Kidney (tissue), 14 donors: ENCODE data around the gene MMP2. TPM values are rescaled to one million over a fixed set of nuclear protein-coding genes. Genes with fewer than 3 reads are reported as not detected.

ENCODE experiments used
- DNase-seq, 5 donors: peaks; one replicate each; pipeline ENCODE4 v3.0.0-alpha.2; 2013 to 2020
- FAIRE-seq: peaks from 2 replicates; lab custom pipeline; 2012; peaks lifted over from hg19 to GRCh38; lab: Jason Lieb, UNC
- H3K27ac ChIP-seq, 2 donors: one replicate each; pipeline ENCODE4 v1.7.0; 2013; ENCODE audit warnings: low read depth in 2 of 2, low read length in 2 of 2, inconsistent platforms in 1 of 2
- H3K27me3 ChIP-seq: one replicate; pipeline ENCODE4 v1.7.1; 2013; ENCODE audit warnings: low read length, inconsistent platforms; ENCODE audit not compliant: control insufficient read depth, insufficient read depth
- H3K36me3 ChIP-seq, 3 donors: one replicate each; pipeline versions ENCODE4 v1.7.0 to v1.7.1; 2013; ENCODE audit warnings: low read length in 3 of 3, control low read depth in 1 of 3, inconsistent platforms in 1 of 3; ENCODE audit not compliant: insufficient read depth in 3 of 3, control insufficient read depth in 2 of 3
- H3K4me1 ChIP-seq, 3 donors: one replicate each; pipeline versions ENCODE4 v1.7.0 to v1.7.1; 2013; ENCODE audit warnings: low read length in 3 of 3, inconsistent platforms in 1 of 3, low read depth in 1 of 3; ENCODE audit not compliant: control insufficient read depth in 2 of 3, insufficient read depth in 2 of 3
- H3K4me3 ChIP-seq, 3 donors: one replicate each; pipeline versions ENCODE4 v1.7.0 to v1.8.1; 2013; ENCODE audit warnings: low read length in 3 of 3, control low read depth in 1 of 3, inconsistent platforms in 1 of 3
- H3K9ac ChIP-seq, 3 donors: one replicate each; pipeline versions ENCODE4 v1.7.0 to v1.7.1; 2013; ENCODE audit warnings: low read length in 3 of 3, control low read depth in 1 of 3, inconsistent platforms in 1 of 3
- H3K9me3 ChIP-seq, 3 donors: one replicate each; pipeline versions ENCODE4 v1.7.0 to v1.7.1; 2013; ENCODE audit warnings: low read length in 3 of 3, control low read depth in 1 of 3, inconsistent platforms in 1 of 3; ENCODE audit not compliant: control insufficient read depth in 2 of 3, insufficient read depth in 1 of 3
- CTCF ChIP-seq: IDR thresholded peaks from 3 replicates; pipeline ENCODE4 v1.5.1; 2012; ENCODE audit warnings: mild to moderate bottlenecking, moderate library complexity, borderline replicate concordance; ENCODE audit not compliant: insufficient read depth; ENCODE audit errors: extremely low read depth
- intact Hi-C: fragments of 100-400 bp; cut with DNase I; formaldehyde crosslinking; loops from one replicate; pipeline ENCODE4 v1.11.1; 2022
- polyA plus RNA-seq: library from polyadenylated mRNA; stranded (reverse); fragments of 350-450 nt; fragmentation: Illumina TruSeq; extraction: RNeasy Lipid Tissue Mini Kit (QIAGEN cat#74804); gene quantifications from one replicate; pipeline ENCODE4 v1.2.3, GENCODE V29; 2014; ENCODE audit warnings: low read depth, low replicate concordance; ENCODE audit not compliant: insufficient read depth
- total RNA-seq: library from RNA; stranded (reverse); fragmentation: NEBNext Ultra II Directional; extraction: Animal tissue kit (Norgen Biotek cat#: 25700); gene quantifications from one replicate; pipeline ENCODE4 v1.2.1, GENCODE V29; 2021
- donor health status: control.
- donor health status: control.
- donor health status: control.
- donor health status: control.
- donor health status: control.
- donor health status: DM: yes; HTN: yes; CAD: no.
- donor health status: Normal renal cell carcinoma (clear cell type).

Gene MMP2
- total and polyA plus RNA-seq, 2 donors from 2014 or later = 44.3 to 101 TPM

GRCh38 chr16:55434000-55434399 is 45.0 kb upstream of the MMP2 start:
- DNase-seq = no peak
- H3K4me1 ChIP-seq = no peaks in the 10 kb centered on the region
- FAIRE-seq = no peak

GRCh38 chr16:55435387-55435786 is 43.6 kb upstream of the MMP2 start:
- Histone ChIP-seq H3K4me1 (no peaks in the 10 kb centered on the region), H3K27ac (no peak overlapping the region), H3K9ac (no peak overlapping the region), H3K27me3 (no peaks in the 10 kb centered on the region), H3K36me3 (no peaks in the 10 kb centered on the region), H3K9me3 (no peaks in the 10 kb centered on the region), H3K4me3 (no peak overlapping the region)
- intact Hi-C loops = no loop called here
- FAIRE-seq = no peak
- DNase-seq = no peak
- no peak for TF ChIP-seq CTCF

More at GRCh38 chr16:55434000-55434399, 45.0 kb upstream of the MMP2 start:
- H3K36me3 ChIP-seq = no peaks in the 10 kb centered on the region
- no peak overlapping the region for H3K27ac ChIP-seq
- H3K27me3 ChIP-seq = no peaks in the 10 kb centered on the region
- H3K9ac ChIP-seq = no peak overlapping the region
- H3K9me3 ChIP-seq = no peaks in the 10 kb centered on the region
- intact Hi-C loops = no loop called here
- no peak overlapping the region for H3K4me3 ChIP-seq
- no peak for TF ChIP-seq CTCF

GRCh38 chr16:55436587-55436986 is 42.4 kb upstream of the MMP2 start:
- Histone ChIP-seq H3K27me3 (no peaks in the 10 kb centered on the region), H3K27ac (no peak overlapping the region), H3K4me1 (no peaks in the 10 kb centered on the region), H3K9me3 (no peaks in the 10 kb centered on the region), H3K9ac (no peak overlapping the region), H3K4me3 (no peak overlapping the region), H3K36me3 (no peaks in the 10 kb centered on the region)
- DNase-seq (no peak), FAIRE-seq (no peak)
- TF ChIP-seq CTCF = no peak
- intact Hi-C loops = no loop called here

GRCh38 chr16:55437625-55438024 is 41.4 kb upstream of the MMP2 start:
- Histone ChIP-seq H3K4me3 (no peak overlapping the region), H3K4me1 (no peaks in the 10 kb centered on the region), H3K27ac (no peak overlapping the region), H3K36me3 (no peaks in the 10 kb centered on the region), H3K9ac (no peak overlapping the region), H3K27me3 (no peaks in the 10 kb centered on the region), H3K9me3 (no peaks in the 10 kb centered on the region)
- DNase-seq = no peak
- no peak for TF ChIP-seq CTCF
- FAIRE-seq = no peak
- intact Hi-C loops = no loop called here
